ENCODE data around the gene WDR91.
A peak's percentile ranks its signal among the peaks of the same experiment; 100 is the strongest.

The WDR91 gene

DNA sequence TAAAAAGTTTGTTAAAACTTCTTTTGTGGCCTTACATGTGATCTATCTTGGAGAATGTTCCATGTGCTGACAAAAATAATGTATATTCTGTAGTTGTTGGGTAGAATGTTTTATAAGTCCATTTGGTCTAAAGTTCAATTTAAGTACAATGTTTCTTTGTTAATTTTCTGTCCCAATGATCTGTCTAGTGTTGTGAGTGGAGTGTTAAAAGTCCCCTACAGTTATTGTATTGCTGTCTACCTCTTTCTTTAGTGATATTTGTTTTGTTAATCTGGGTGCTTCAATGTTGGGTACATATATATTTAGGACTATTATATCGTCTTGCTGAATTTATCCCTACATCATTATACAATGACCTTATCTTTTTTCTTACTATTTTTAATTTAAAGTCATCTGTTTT, 56.6 kb downstream of the WDR91 start:
- H3K36me3 ChIP-seq: peaks cover 25 to 46% (median 35%) of the 10 kb centered on the region in 11 experiments
- H3K4me2 ChIP-seq: no peak overlapping the region
- H3K9ac ChIP-seq: no peak overlapping the region
- TF ChIP-seq Cebpa-rat (IDR thresholded peaks at IDR 0.05): no peak
- no peak overlapping the region for H3K4me3 ChIP-seq
- H4K20me1 ChIP-seq: no peaks in the 10 kb centered on the region
- no peaks in the 10 kb centered on the region for H3K27me3 ChIP-seq
- no peak overlapping the region for H3K27ac ChIP-seq
- peaks cover 29 to 50% (median 37%) of the 10 kb centered on the region in 10 experiments for H3K4me1 ChIP-seq
- H3K9me3 ChIP-seq (replicated peaks in 1 of 11): peaks cover 41 to 67% (median 60%) of the 10 kb centered on the region in 11 experiments

- no peak overlapping the region for H3K9ac ChIP-seq
- H3K36me3 ChIP-seq: peaks cover 9 to 32% (median 18%) of the 10 kb centered on the region in 11 experiments
- H3K27ac ChIP-seq: peak overlapping the region in 6 of 11 experiments; percentile 54 to 88 (median 76); a peak in 7 of 22 replicates
- TF ChIP-seq Cebpa-rat (IDR thresholded peaks at IDR 0.05): no peak
- H3K4me2 ChIP-seq: peak overlapping the region; percentile 4 to 96 (median 78); a peak in 15 of 22 replicates
- no peaks in the 10 kb centered on the region for H4K20me1 ChIP-seq
- peaks cover 33 to 49% (median 43%) of the 10 kb centered on the region in 11 experiments for H3K9me3 ChIP-seq (replicated peaks in 1 of 11)
- no peaks in the 10 kb centered on the region for H3K27me3 ChIP-seq
- H3K4me3 ChIP-seq: no peak overlapping the region
- H3K4me1 ChIP-seq: peaks cover 41 to 49% (median 46%) of the 10 kb centered on the region in 10 experiments
These were observed 58.9 kb downstream of the WDR91 start for GRCh38 chr7:135152442-135152841.

- H3K9ac ChIP-seq: peak overlapping the region in 8 of 11 experiments; percentile 1 to 69 (median 46); a peak in 9 of 22 replicates
- peaks cover 47 to 58% (median 52%) of the 10 kb centered on the region in 10 experiments for H3K4me1 ChIP-seq
- TF ChIP-seq Cebpa-rat (IDR thresholded peaks at IDR 0.05): no peak
- peak overlapping the region in 5 of 10 experiments; percentile 1 to 61 (median 19); a peak in 5 of 20 replicates for H3K4me3 ChIP-seq
- peak overlapping the region; percentile 36 to 96 (median 78) for H3K4me2 ChIP-seq
- H4K20me1 ChIP-seq: no peaks in the 10 kb centered on the region
- no peaks in the 10 kb centered on the region for H3K27me3 ChIP-seq
- H3K27ac ChIP-seq: peak overlapping the region in 10 of 11 experiments; percentile 4 to 88 (median 60); a peak in 18 of 22 replicates
- H3K9me3 ChIP-seq (replicated peaks in 1 of 11): peaks cover 24 to 40% (median 34%) of the 10 kb centered on the region in 11 experiments
- peaks cover under 1 to 23% (median 9%) of the 10 kb centered on the region in 11 experiments; a peak in 15 of 22 replicates for H3K36me3 ChIP-seq
These were observed 59.8 kb downstream of the WDR91 start for GRCh38 chr7:135151533-135151932.

DNA sequence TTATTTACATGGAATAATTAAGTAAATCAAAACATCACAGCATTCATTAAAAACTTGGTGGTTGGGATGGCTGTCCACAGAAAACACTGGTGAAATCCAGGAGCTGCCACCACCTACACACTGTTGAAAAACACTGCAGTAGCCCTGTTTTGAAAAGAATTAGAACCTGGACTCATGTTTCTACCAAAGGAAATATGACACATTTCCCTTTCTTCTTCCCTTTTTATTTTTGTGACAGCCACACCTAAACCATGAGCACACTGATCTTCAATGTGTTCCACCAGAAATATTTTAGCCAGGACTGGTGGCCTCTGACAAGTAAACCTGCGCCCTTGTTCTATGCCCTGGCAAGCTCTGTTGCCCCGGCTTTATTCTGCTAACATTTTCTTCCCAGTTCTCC, 60.2 kb downstream of the WDR91 start:
- H3K36me3 ChIP-seq: peaks cover 0 to 20% (median 8%) of the 10 kb centered on the region in 11 experiments; a peak in 12 of 22 replicates
- peaks cover 47 to 58% (median 52%) of the 10 kb centered on the region in 10 experiments for H3K4me1 ChIP-seq
- peak overlapping the region; percentile 36 to 96 (median 78) for H3K4me2 ChIP-seq
- peak overlapping the region in 8 of 11 experiments; percentile 1 to 69 (median 46); a peak in 9 of 22 replicates for H3K9ac ChIP-seq
- no peaks in the 10 kb centered on the region for H3K27me3 ChIP-seq
- peak overlapping the region in 5 of 10 experiments; percentile 1 to 61 (median 19); a peak in 6 of 20 replicates for H3K4me3 ChIP-seq
- TF ChIP-seq Cebpa-rat (IDR thresholded peaks at IDR 0.05): no peak
- peaks cover 20 to 36% (median 30%) of the 10 kb centered on the region in 11 experiments for H3K9me3 ChIP-seq (replicated peaks in 1 of 11)
- H4K20me1 ChIP-seq: no peaks in the 10 kb centered on the region
- H3K27ac ChIP-seq: peak overlapping the region in 10 of 11 experiments; percentile 4 to 88 (median 60); a peak in 18 of 22 replicates

- H3K4me1 ChIP-seq: peaks cover 47 to 58% (median 52%) of the 10 kb centered on the region in 10 experiments
- peak overlapping the region in 2 of 10 experiments; percentile 36 to 61; a peak in 4 of 20 replicates for H3K4me3 ChIP-seq
- H3K4me2 ChIP-seq: peak overlapping the region in 10 of 11 experiments; percentile 60 to 96 (median 78); a peak in 15 of 22 replicates
These were observed 61.1 kb downstream of the WDR91 start for GRCh38 chr7:135150072-135150782.

GRCh38 chr7:135147899-135148721, 63.2 kb downstream of the WDR91 start, which contains the start of gene TMEM140:
TMEM140 (plus strand) TSS chr7:135148072; CDS start chr7:135164442, 16,370 bp downstream.
- Histone ChIP-seq H3K4me1 (peaks cover 47 to 66% (median 52%) of the 10 kb centered on the region in 10 experiments), H3K36me3 (peaks cover 0 to 11% (median 0%) of the 10 kb centered on the region in 11 experiments; a peak in 2 of 22 replicates), H3K9ac (peak within 1 kb of the TSS; percentile 60 to 84 (median 74)), H3K27ac (peak within 1 kb of the TSS; percentile 65 to 90 (median 85)), H3K4me2 (peak within 1 kb of the TSS; percentile 80 to 96 (median 88)), H4K20me1 (no peaks in the 10 kb centered on the region), H3K27me3 (no peaks in the 10 kb centered on the region), H3K9me3 (replicated peaks in 1 of 11) (peaks cover 0 to 6% (median 5%) of the 10 kb centered on the region in 11 experiments; a peak in 8 of 22 replicates), H3K4me3 (peak within 1 kb of the TSS; percentile 52 to 63 (median 56))
- TF ChIP-seq Cebpa-rat (IDR thresholded peaks at IDR 0.05): peak in 3 of 11 experiments; percentile 15 to 42 (median 20); a peak in 2 of 22 replicates

More at GRCh38 chr7:135150072-135150782, 61.1 kb downstream of the WDR91 start:
- Histone ChIP-seq H3K9me3 (replicated peaks in 1 of 11) (peaks cover 11 to 27% (median 21%) of the 10 kb centered on the region in 11 experiments; a peak in 21 of 22 replicates), H3K27ac (peak overlapping the region in 9 of 11 experiments; percentile 54 to 88 (median 63); a peak in 12 of 22 replicates), H3K9ac (peak overlapping the region in 4 of 11 experiments; percentile 24 to 69 (median 48); a peak in 7 of 22 replicates), H3K36me3 (peaks cover 0 to 13% (median 0%) of the 10 kb centered on the region in 11 experiments; a peak in 3 of 22 replicates), H4K20me1 (no peaks in the 10 kb centered on the region), H3K27me3 (no peaks in the 10 kb centered on the region)
- no peak for TF ChIP-seq Cebpa-rat (IDR thresholded peaks at IDR 0.05)

DNA sequence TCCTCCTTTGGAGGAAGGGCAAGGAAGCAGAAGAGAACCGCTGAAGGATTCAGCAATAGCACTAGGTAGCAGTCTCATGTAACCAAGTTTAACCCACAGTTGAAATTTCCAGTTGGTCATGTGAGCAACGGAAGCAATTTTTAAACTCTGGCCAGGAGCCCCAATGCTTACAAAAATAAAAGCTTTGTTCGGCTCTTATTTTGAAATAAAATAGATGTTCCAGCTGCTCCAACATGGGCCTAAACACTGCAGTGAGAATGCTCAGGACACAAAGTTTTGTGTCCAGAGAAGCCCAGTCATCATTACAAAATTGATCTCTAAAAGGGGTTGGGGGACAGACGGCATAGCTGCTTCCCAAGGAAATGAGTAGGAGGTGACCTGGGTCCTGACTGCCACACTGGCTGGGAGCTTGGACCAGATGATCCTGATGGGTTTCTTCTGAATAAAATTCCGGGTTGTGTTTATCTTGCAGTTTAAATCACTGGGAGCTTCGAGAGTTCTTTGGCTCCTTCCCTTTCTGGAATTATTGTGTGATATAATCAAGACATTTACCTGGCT, 63.9 kb downstream of the WDR91 start:
- Histone ChIP-seq H3K9ac (peak overlapping the region; percentile 60 to 84 (median 74)), H3K4me1 (peaks cover 44 to 61% (median 51%) of the 10 kb centered on the region in 10 experiments), H3K4me3 (peak overlapping the region; percentile 52 to 63 (median 56)), H3K27ac (peak overlapping the region; percentile 65 to 90 (median 85)), H4K20me1 (no peaks in the 10 kb centered on the region), H3K4me2 (peak overlapping the region; percentile 80 to 96 (median 88)), H3K9me3 (replicated peaks in 1 of 11) (peaks cover 0 to 6% (median 0%) of the 10 kb centered on the region in 11 experiments; a peak in 1 of 22 replicates), H3K27me3 (no peaks in the 10 kb centered on the region), H3K36me3 (peaks cover 0 to 4% (median 0%) of the 10 kb centered on the region in 11 experiments; a peak in 1 of 22 replicates)
- TF ChIP-seq Cebpa-rat (IDR thresholded peaks at IDR 0.05): no peak
